Measurements from ENCODE around the gene ZNF79. TPM values are rescaled to one million over a fixed set of nuclear protein-coding genes. Genes with fewer than 3 reads are reported as not detected.

ZNF79 gene
- total and polyA plus RNA-seq, 2 of the 8 experiments (the other 6 are each of a cell fraction or from before 2014, with no cell fraction given): 2.4 to 7.4 TPM

GRCh38 chr9:127458921-127459320, 34.7 kb downstream of the ZNF79 start:
- Histone ChIP-seq H3K23ac (ENCODE audit: insufficient read length) (no peak overlapping the region), H4K5ac (ENCODE audit: insufficient read length, low read depth, low read length) (no peak overlapping the region), H4K8ac (ENCODE audit: extremely low read depth, insufficient read depth, low read length) (no peak overlapping the region), H3K27me3 (replicated peaks in 1 of 4; ENCODE audit: control insufficient read depth in 3 of 4, extremely low read depth in 1 of 4, insufficient read depth in 3 of 4, low read length in 3 of 4) (no peaks in the 10 kb centered on the region; a peak in 1 of 7 replicates), H3K4me2 (ENCODE audit: insufficient read depth in 1 of 2, low read depth in 2 of 2, low read length in 2 of 2) (no peak overlapping the region), H3K4me3 (ENCODE audit: extremely low read depth in 1 of 4, insufficient read depth in 2 of 4, low read depth in 3 of 4, low read length in 4 of 4) (no peak overlapping the region), H3K23me2 (ENCODE audit: low read depth, low read length) (no peaks in the 10 kb centered on the region), H3K4ac (replicated peaks; ENCODE audit: insufficient read length, low read depth, low read length) (no peak overlapping the region), H3K4me1 (replicated peaks in 1 of 4; ENCODE audit: control insufficient read depth in 3 of 4, insufficient read depth in 4 of 4, low read length in 3 of 4) (no peaks in the 10 kb centered on the region), H3K79me2 (ENCODE audit: control insufficient read depth in 1 of 2, insufficient read depth in 2 of 2, low read length in 2 of 2) (no peaks in the 10 kb centered on the region), H2BK15ac (ENCODE audit: low read length) (no peak overlapping the region), H2BK5ac (ENCODE audit: low read depth, low read length) (no peak overlapping the region), H2AK5ac (ENCODE audit: low read depth, low read length) (no peak overlapping the region), H4K91ac (replicated peaks; ENCODE audit: insufficient read length, low read length) (no peak overlapping the region), H3K9me3 (ENCODE audit: insufficient read depth in 2 of 2, low read depth in 1 of 2, low read length in 1 of 2) (no peaks in the 10 kb centered on the region), H2BK120ac (replicated peaks; ENCODE audit: low read depth, low read length) (no peak overlapping the region), H2AFZ (ENCODE audit: low read length) (no peak overlapping the region), H2BK20ac (ENCODE audit: low read length) (no peak overlapping the region), H3K36me3 (ENCODE audit: control insufficient read depth in 2 of 4, insufficient read depth in 4 of 4, low read length in 3 of 4) (peaks cover 7 to 34% (median 14%) of the 10 kb centered on the region in 4 experiments; a peak in 7 of 8 replicates), H4K20me1 (replicated peaks in 1 of 2; ENCODE audit: control insufficient read depth in 1 of 2, insufficient read depth in 2 of 2, low read length in 2 of 2) (peaks cover 2% of the 10 kb centered on the region in 2 experiments), H3K56ac (replicated peaks; ENCODE audit: insufficient read length, low read depth, low read length) (no peak overlapping the region), H3K79me1 (ENCODE audit: low read depth, low read length) (no peaks in the 10 kb centered on the region), H3K18ac (ENCODE audit: extremely low read depth, low read length) (no peak overlapping the region), H3K14ac (ENCODE audit: insufficient read length) (no peak overlapping the region), H3K9ac (replicated peaks in 1 of 4; ENCODE audit: extremely low read depth in 1 of 4, low read depth in 3 of 4, low read length in 3 of 4) (no peak overlapping the region), H2BK12ac (ENCODE audit: low read depth, low read length) (no peak overlapping the region), H3K27ac (ENCODE audit: low read depth, low read length) (no peak overlapping the region)
- ChIA-PET CTCF (ENCODE audit: partially characterized antibody) (no interaction called here), POLR2A (ENCODE audit: partially characterized antibody) (interaction anchor here (0.7 to 1.1 kb wide), 2 partner anchors 13 to 27 kb away, joined by 3 read pairs; no protein-coding TSS in a partner anchor)
- FAIRE-seq: no peak
- DNase-seq (ENCODE audit: low read depth in 1 of 2, low spot score in 2 of 2): no peak
- WGBS, 2 experiments (ENCODE audit: extremely low coverage in 1 of 2, insufficient coverage in 1 of 2, insufficient read length in 1 of 2, insufficient replicate concordance in 2 of 2, low coverage in 1 of 2, low lambda C conversion rate in 2 of 2, missing lambda C conversion rate in 1 of 2): 90% methylated on average over 7 of the region's 9 CpGs; no CpG with 5 or more reads in 1 of the 2 experiments
- TF ChIP-seq RFX5 (IDR thresholded peaks at IDR 0.05; ENCODE audit: borderline replicate concordance, low read depth, low read length): no peak
- TF ChIP-seq YY1 (IDR thresholded peaks at IDR 0.05; ENCODE audit: low read depth, low read length): no peak
- TF ChIP-seq CBX8 (IDR thresholded peaks at IDR 0.05; ENCODE audit: borderline replicate concordance, low read depth, low read length): no peak
- no peak for TF ChIP-seq RXRA (IDR thresholded peaks at IDR 0.05; ENCODE audit: insufficient read depth, low read depth, low read length)
- TF ChIP-seq SP4 (IDR thresholded peaks at IDR 0.05; ENCODE audit: low read length): no peak
- TF ChIP-seq RBBP5 (IDR thresholded peaks at IDR 0.05; ENCODE audit: borderline replicate concordance, low read depth, low read length): no peak
- no peak for TF ChIP-seq HDAC2 (IDR thresholded peaks at IDR 0.05; ENCODE audit: borderline replicate concordance in 1 of 2, low read depth in 2 of 2, low read length in 2 of 2)
- no peak for TF ChIP-seq POLR2A (IDR thresholded peaks at IDR 0.05; ENCODE audit: control extremely low read depth in 1 of 2, low read depth in 2 of 2, low read length in 2 of 2)
- TF ChIP-seq TBP (IDR thresholded peaks at IDR 0.05; ENCODE audit: low read depth, low read length): no peak
- TF ChIP-seq KDM5A (IDR thresholded peaks at IDR 0.05; ENCODE audit: low read length): no peak
- TF ChIP-seq JUND (IDR thresholded peaks at IDR 0.05; ENCODE audit: low read length): no peak
- no peak for TF ChIP-seq BRCA1 (IDR thresholded peaks at IDR 0.05; ENCODE audit: low read depth, low read length)
- TF ChIP-seq BACH1 (IDR thresholded peaks at IDR 0.05; ENCODE audit: low read length): no peak
- no peak for TF ChIP-seq SP2 (IDR thresholded peaks at IDR 0.05; ENCODE audit: low read length)
- TF ChIP-seq HDAC6 (IDR thresholded peaks at IDR 0.05; ENCODE audit: low read depth, low read length): no peak

Data from H1 (cell line).